HG03571 (cell line): ENCODE data around the gene PCNX3.

ENCODE experiments used
- ATAC-seq: cut with Tn5 transposase; IDR thresholded peaks from one replicate; pipeline ENCODE4 v1.9.1; 2021; ENCODE audit not compliant: unreplicated experiment

The PCNX3 gene

GRCh38 chr11:65618763-65619162 lies 3.2 kb downstream of the PCNX3 start:
- ATAC-seq: no peak

GRCh38 chr11:65619281-65619928 lies 3.8 kb downstream of the PCNX3 start:
- no peak for ATAC-seq

- ATAC-seq: no peak
Observed at GRCh38 chr11:65620666-65621065, 5.1 kb downstream of the PCNX3 start.

- no peak for ATAC-seq
Observed at GRCh38 chr11:65621460-65621859, 5.9 kb downstream of the PCNX3 start.

- no peak for ATAC-seq
Observed at GRCh38 chr11:65622011-65622410, 6.4 kb downstream of the PCNX3 start.

- no peak for ATAC-seq
Observed at GRCh38 chr11:65623177-65623576, 7.6 kb downstream of the PCNX3 start.

- no peak for ATAC-seq
Observed at GRCh38 chr11:65623852-65624616, 8.5 kb downstream of the PCNX3 start.

GRCh38 chr11:65624931-65625627 lies 9.5 kb downstream of the PCNX3 start:
- ATAC-seq: no peak

GRCh38 chr11:65625628-65626342 lies 10.2 kb downstream of the PCNX3 start:
- ATAC-seq: no peak

GRCh38 chr11:65627202-65627601 lies 11.6 kb downstream of the PCNX3 start:
- ATAC-seq: no peak

GRCh38 chr11:65629579-65629978 lies 14.0 kb downstream of the PCNX3 start:
- ATAC-seq: no peak

- no peak for ATAC-seq
Observed at GRCh38 chr11:65630215-65630614, 14.6 kb downstream of the PCNX3 start.

GRCh38 chr11:65633390-65634108 lies 18.0 kb downstream of the PCNX3 start:
- no peak for ATAC-seq

- no peak for ATAC-seq
Observed at GRCh38 chr11:65634109-65634436, 18.5 kb downstream of the PCNX3 start.

GRCh38 chr11:65634440-65634839 lies 18.9 kb downstream of the PCNX3 start:
- no peak for ATAC-seq

- ATAC-seq: no peak
Observed at GRCh38 chr11:65634905-65635731, 19.5 kb downstream of the PCNX3 start.

GRCh38 chr11:65636108-65637031 lies 20.8 kb downstream of the PCNX3 start:
- no peak for ATAC-seq

GRCh38 chr11:65637032-65637557 lies 21.5 kb downstream of the PCNX3 start:
- ATAC-seq: no peak
